NK-92 (cell line): ENCODE measurements around the gene TFDP1.

Source experiments
- DNase-seq: peaks from one replicate; lab custom pipeline; 2025; ENCODE audit not compliant: unreplicated experiment; lab: John Stamatoyannopoulos, UW

The TFDP1 gene

GRCh38 chr13:113584205-113584869 is at the start of gene TFDP1:
Gene TFDP1, plus strand, starts transcription at chr13:113584753. Its CDS starts 1,085 bp downstream, at chr13:113585838.
- no peak for DNase-seq

- no peak for DNase-seq
Measured at GRCh38 chr13:113535381-113535781, 49.2 kb upstream of the TFDP1 start.

GRCh38 chr13:113536461-113537110 is 48.0 kb upstream of the TFDP1 start:
- DNase-seq: no peak

- DNase-seq: no peak
Measured at GRCh38 chr13:113537205-113537604, 47.3 kb upstream of the TFDP1 start.

GRCh38 chr13:113537909-113538688 is 46.5 kb upstream of the TFDP1 start:
- no peak for DNase-seq

- DNase-seq: no peak
Measured at GRCh38 chr13:113538689-113539058, 45.9 kb upstream of the TFDP1 start.

- no peak for DNase-seq
Measured at GRCh38 chr13:113539176-113539575, 45.4 kb upstream of the TFDP1 start.

GRCh38 chr13:113539822-113540221 is 44.7 kb upstream of the TFDP1 start:
- DNase-seq: no peak

- no peak for DNase-seq
Measured at GRCh38 chr13:113540523-113540922, 44.0 kb upstream of the TFDP1 start.

- DNase-seq: no peak
Measured at GRCh38 chr13:113542751-113543424, 41.7 kb upstream of the TFDP1 start.

GRCh38 chr13:113544071-113544891 is 40.3 kb upstream of the TFDP1 start:
- DNase-seq: no peak

GRCh38 chr13:113544896-113545295 is 39.7 kb upstream of the TFDP1 start:
- no peak for DNase-seq

GRCh38 chr13:113545455-113545930 is 39.1 kb upstream of the TFDP1 start:
- DNase-seq: no peak

GRCh38 chr13:113545931-113546516 is 38.5 kb upstream of the TFDP1 start:
- no peak for DNase-seq

- DNase-seq: no peak
Measured at GRCh38 chr13:113546571-113547237, 37.8 kb upstream of the TFDP1 start.

- no peak for DNase-seq
Measured at GRCh38 chr13:113547238-113547971, 37.1 kb upstream of the TFDP1 start.

- no peak for DNase-seq
Measured at GRCh38 chr13:113548171-113548641, 36.3 kb upstream of the TFDP1 start.

- no peak for DNase-seq
Measured at GRCh38 chr13:113548778-113549621, 35.6 kb upstream of the TFDP1 start.
